ENCODE data around the gene B3GNT7. TPM values are rescaled to one million over a fixed set of nuclear protein-coding genes. Genes with fewer than 3 reads are reported as not detected.
A peak's percentile ranks its signal among the peaks of the same experiment; 100 is the strongest.

The B3GNT7 gene
- total and polyA plus RNA-seq, 2 of the 8 experiments (the other 6 are each of a cell fraction or from before 2014, with no cell fraction given), result 26.4 to 73.1 TPM

GRCh38 chr2:231393149-231394131 lies 2.1 kb upstream of the B3GNT7 start (continued):
- TF ChIP-seq CTCF (IDR thresholded peaks at IDR 0.05; ENCODE audit: control extremely low read depth in 1 of 3, insufficient read depth in 1 of 3, low read depth in 1 of 3, low read length in 3 of 3), result peak in 2 of 3 experiments; percentile 74 to 81; a peak in 3 of 4 replicates
- TF ChIP-seq GABPA (IDR thresholded peaks at IDR 0.05; ENCODE audit: borderline replicate concordance, insufficient read depth, low read length), result peak; percentile 73; the same call in 1 of the 2 replicates
- 0 out of 2 replicates have a peak, but pooled peaks have one; percentile 23 for TF ChIP-seq CREB1 (IDR thresholded peaks at IDR 0.05)
- TF ChIP-seq, protein P1, sequence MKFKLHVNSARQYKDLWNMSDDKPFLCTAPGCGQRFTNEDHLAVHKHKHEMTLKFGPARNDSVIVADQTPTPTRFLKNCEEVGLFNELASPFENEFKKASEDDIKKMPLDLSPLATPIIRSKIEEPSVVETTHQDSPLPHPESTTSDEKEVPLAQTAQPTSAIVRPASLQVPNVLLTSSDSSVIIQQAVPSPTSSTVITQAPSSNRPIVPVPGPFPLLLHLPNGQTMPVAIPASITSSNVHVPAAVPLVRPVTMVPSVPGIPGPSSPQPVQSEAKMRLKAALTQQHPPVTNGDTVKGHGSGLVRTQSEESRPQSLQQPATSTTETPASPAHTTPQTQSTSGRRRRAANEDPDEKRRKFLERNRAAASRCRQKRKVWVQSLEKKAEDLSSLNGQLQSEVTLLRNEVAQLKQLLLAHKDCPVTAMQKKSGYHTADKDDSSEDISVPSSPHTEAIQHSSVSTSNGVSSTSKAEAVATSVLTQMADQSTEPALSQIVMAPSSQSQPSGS (IDR thresholded peaks at IDR 0.05; ENCODE audit: low read length), result no peak
